ENCODE measurements around the gene HSH2D. TPM values are rescaled to one million over a fixed set of nuclear protein-coding genes. Genes with fewer than 3 reads are reported as not detected.

Gene HSH2D
- total and polyA plus RNA-seq, 10 of the 15 experiments (the other 5 are each of a cell fraction or from before 2014, with no cell fraction given) = 22.0 to 145 (median 89.3) TPM

DNA sequence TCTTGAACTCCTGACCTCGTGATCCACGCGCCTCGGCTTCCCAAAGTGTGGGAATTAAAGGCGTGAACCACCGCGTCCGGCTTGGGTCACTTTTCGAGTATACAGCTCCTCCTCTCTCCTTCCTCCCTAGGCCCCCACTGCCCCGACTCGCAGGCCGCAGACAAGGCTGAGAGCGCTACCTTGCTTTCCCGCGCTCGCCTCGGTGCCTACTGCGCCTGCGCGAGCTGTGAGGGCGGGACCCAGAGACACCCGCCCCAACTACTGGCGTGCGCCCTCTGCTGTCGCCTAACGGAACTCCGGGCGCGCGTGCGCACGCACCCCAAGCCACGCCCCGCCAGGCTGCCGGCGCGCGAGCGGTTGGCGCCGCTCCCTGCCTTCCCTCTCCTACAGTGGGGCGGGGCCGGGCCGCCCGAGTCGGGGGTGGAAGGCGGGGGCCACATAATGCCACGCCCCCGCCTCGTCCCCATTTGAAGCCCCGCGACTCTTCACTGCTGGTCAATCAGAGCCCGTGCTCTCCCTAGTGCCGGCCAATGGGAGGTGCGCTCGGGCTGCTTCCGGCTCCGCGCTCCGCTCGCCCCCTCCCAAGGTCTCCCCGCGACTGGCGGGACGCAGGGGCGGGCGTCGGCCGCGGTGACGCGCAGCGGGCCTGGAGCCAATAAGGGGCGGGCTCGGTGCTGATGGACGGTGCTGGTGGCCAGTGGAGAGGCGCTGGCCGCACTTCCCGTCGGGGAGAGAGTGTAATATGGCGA is 32.2 kb upstream of the HSH2D start, which contains the start of gene RAB8A:
Gene RAB8A, plus strand, starts transcription at position 730 of the 749 bp plus-strand sequence. Its CDS starts 13 bp downstream, at position 743.
- H3K4me1 ChIP-seq (ENCODE audit: control insufficient read depth, insufficient read depth, low read length) = peaks cover 30% of the 10 kb centered on the region
- no peaks in the 10 kb centered on the region for H3K9me3 ChIP-seq (replicated peaks; ENCODE audit: control insufficient read depth, insufficient read depth, low read length)
- ChIA-PET RAD21 (ENCODE audit: unreplicated experiment) (interaction anchor here (0.6 to 2.0 kb wide), 10 partner anchors 28 to 74 kb away, joined by 3 to 14 read pairs (median 5); partner anchors contain the start of genes FAM32A, HSH2D and TPM4), CTCF (interaction anchor here (0.7 to 5.3 kb wide), 19 partner anchors 26 to 148 kb away, joined by 3 to 26 read pairs (median 8); partner anchors contain the start of genes FAM32A, HSH2D and TPM4), SMC1A (ENCODE audit: uncharacterized antibody, unreplicated experiment) (interaction anchor here (0.9 to 3.7 kb wide), 7 partner anchors 27 to 74 kb away, joined by 3 to 16 read pairs (median 7); partner anchors contain the start of genes FAM32A and HSH2D), POLR2A (interaction anchor here (0.6 to 11.3 kb wide), 7 partner anchors 16 to 288 kb away, joined by 3 to 174 read pairs (median 4); partner anchors contain the start of genes FAM32A, HSH2D and TPM4)
- H3K4me2 ChIP-seq (ENCODE audit: control insufficient read depth, insufficient read depth) = peak within 1 kb of the TSS; percentile 88
- peak within 1 kb of the TSS; percentile 100 for H3K4me3 ChIP-seq
- ATAC-seq (peak; percentile 93), DNase-seq (ENCODE audit: low read depth, low spot score) (peak; percentile 96), FAIRE-seq (peak; percentile 84)
- no peaks in the 10 kb centered on the region for H3K27me3 ChIP-seq (replicated peaks in 1 of 2; ENCODE audit: control insufficient read depth in 2 of 2, insufficient read depth in 2 of 2, low read length in 1 of 2)
- H3K9ac ChIP-seq (ENCODE audit: control insufficient read depth, insufficient read depth, low read length) = peak within 1 kb of the TSS; percentile 97
- BruUV-seq (replicated peaks) = no TSS peak
- H3K27ac ChIP-seq (ENCODE audit: control insufficient read depth, insufficient read depth) = peak within 1 kb of the TSS; percentile 94
- H3K79me2 ChIP-seq (ENCODE audit: control insufficient read depth, insufficient read depth, low read length) = peaks cover 47% of the 10 kb centered on the region
- intact Hi-C loops (cut with micrococcal nuclease; ENCODE audit: unreplicated experiment) = loop anchor here (2.0 to 10.0 kb wide), 4 partner anchors 25 to 333 kb away; no protein-coding TSS in a partner anchor
- H4K20me1 ChIP-seq (ENCODE audit: control insufficient read depth, insufficient read depth) = no peaks in the 10 kb centered on the region
- in situ Hi-C loops (cut with MboI) = no loop called here
- peaks cover 0 to 4% of the 10 kb centered on the region in 2 experiments; a peak in 1 of 4 replicates for H3K36me3 ChIP-seq (ENCODE audit: control insufficient read depth in 2 of 2, insufficient read depth in 2 of 2, low read length in 1 of 2)
- peak within 1 kb of the TSS; percentile 95 for H2AFZ ChIP-seq (ENCODE audit: control insufficient read depth, low read depth, low read length)
- WGBS (ENCODE audit: insufficient coverage, insufficient replicate concordance, low lambda C conversion rate, missing lambda C conversion rate) = under 1% methylated on average over 77 of the region's 81 CpGs
- TF ChIP-seq, protein P1, sequence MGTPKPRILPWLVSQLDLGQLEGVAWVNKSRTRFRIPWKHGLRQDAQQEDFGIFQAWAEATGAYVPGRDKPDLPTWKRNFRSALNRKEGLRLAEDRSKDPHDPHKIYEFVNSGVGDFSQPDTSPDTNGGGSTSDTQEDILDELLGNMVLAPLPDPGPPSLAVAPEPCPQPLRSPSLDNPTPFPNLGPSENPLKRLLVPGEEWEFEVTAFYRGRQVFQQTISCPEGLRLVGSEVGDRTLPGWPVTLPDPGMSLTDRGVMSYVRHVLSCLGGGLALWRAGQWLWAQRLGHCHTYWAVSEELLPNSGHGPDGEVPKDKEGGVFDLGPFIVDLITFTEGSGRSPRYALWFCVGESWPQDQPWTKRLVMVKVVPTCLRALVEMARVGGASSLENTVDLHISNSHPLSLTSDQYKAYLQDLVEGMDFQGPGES (IDR thresholded peaks at IDR 0.05) = peak; percentile 94
- TF ChIP-seq ZZZ3 (IDR thresholded peaks at IDR 0.05; ENCODE audit: control insufficient read depth, insufficient read length, low read depth) (no peak), HDGF (IDR thresholded peaks at IDR 0.05) (peak; percentile 20; the same call in 1 of the 2 replicates), HCFC1 (IDR thresholded peaks at IDR 0.05; ENCODE audit: low read length) (no peak; the same call in 1 of the 2 replicates), RFX5 (IDR thresholded peaks at IDR 0.05; ENCODE audit: low read depth, low read length) (0 out of 2 replicates have a peak, but pooled peaks have one; percentile 57), RB1 (IDR thresholded peaks at IDR 0.05; ENCODE audit: borderline replicate concordance) (peak; percentile 100), EGR1 (IDR thresholded peaks at IDR 0.05; ENCODE audit: borderline replicate concordance in 1 of 2, low read depth in 2 of 2, low read length in 2 of 2) (peak in 1 of 2 experiments; percentile 76; a peak in 2 of 3 replicates), ZNF384 (IDR thresholded peaks at IDR 0.05; ENCODE audit: borderline replicate concordance, low read depth, low read length) (no peak), IKZF2 (IDR thresholded peaks at IDR 0.05) (no peak), NR2F1 (conservative IDR thresholded peaks at IDR 0.05) (peak; percentile 45; the same call in 1 of the 2 replicates), TBL1XR1 (IDR thresholded peaks at IDR 0.05; ENCODE audit: low read depth, low read length) (0 out of 2 replicates have a peak, but pooled peaks have one; percentile 10), IKZF1 (conservative IDR thresholded peaks at IDR 0.05) (peak; percentile 90), TCF12 (IDR thresholded peaks at IDR 0.05; ENCODE audit: low read depth, low read length) (no peak), ZNF207 (IDR thresholded peaks at IDR 0.05; ENCODE audit: borderline replicate concordance) (0 out of 2 replicates have a peak, but pooled peaks have one; percentile 30), RUNX3 (IDR thresholded peaks at IDR 0.05; ENCODE audit: low read length) (no peak; the same call in 1 of the 2 replicates), IRF4 (IDR thresholded peaks at IDR 0.05; ENCODE audit: low read depth, low read length) (0 out of 2 replicates have a peak, but pooled peaks have one; percentile 7), NRF1 (conservative IDR thresholded peaks at IDR 0.05; ENCODE audit: low read depth, low read length) (peak; percentile 84)
- TF ChIP-seq, protein P2, sequence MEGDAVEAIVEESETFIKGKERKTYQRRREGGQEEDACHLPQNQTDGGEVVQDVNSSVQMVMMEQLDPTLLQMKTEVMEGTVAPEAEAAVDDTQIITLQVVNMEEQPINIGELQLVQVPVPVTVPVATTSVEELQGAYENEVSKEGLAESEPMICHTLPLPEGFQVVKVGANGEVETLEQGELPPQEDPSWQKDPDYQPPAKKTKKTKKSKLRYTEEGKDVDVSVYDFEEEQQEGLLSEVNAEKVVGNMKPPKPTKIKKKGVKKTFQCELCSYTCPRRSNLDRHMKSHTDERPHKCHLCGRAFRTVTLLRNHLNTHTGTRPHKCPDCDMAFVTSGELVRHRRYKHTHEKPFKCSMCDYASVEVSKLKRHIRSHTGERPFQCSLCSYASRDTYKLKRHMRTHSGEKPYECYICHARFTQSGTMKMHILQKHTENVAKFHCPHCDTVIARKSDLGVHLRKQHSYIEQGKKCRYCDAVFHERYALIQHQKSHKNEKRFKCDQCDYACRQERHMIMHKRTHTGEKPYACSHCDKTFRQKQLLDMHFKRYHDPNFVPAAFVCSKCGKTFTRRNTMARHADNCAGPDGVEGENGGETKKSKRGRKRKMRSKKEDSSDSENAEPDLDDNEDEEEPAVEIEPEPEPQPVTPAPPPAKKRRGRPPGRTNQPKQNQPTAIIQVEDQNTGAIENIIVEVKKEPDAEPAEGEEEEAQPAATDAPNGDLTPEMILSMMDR (IDR thresholded peaks at IDR 0.05 in 2 of 3, conservative IDR thresholded peaks at IDR 0.05 in 1 of 3; ENCODE audit: control insufficient read depth in 2 of 3, extremely low read depth in 1 of 3, insufficient read depth in 1 of 3, low read depth in 3 of 3, low read length in 3 of 3) = peak; percentile 87 to 95 (median 93)
